IPS-18a (cell line): ENCODE measurements around the gene TXLNG.
"Not testable (repeated sequence)": the region's sequence is repeated elsewhere in the genome, so short reads cannot be mapped to it uniquely, and the experiment has no call there.

Source experiments
- H3K27ac ChIP-seq: one replicate; pipeline ENCODE4 v1.5.1; 2013; ENCODE audit warnings: low read length
- H3K27me3 ChIP-seq: one replicate; pipeline ENCODE4 v1.6.1; 2013; ENCODE audit warnings: mild to moderate bottlenecking, low read length; ENCODE audit not compliant: control insufficient read depth, insufficient read depth
- H3K36me3 ChIP-seq: one replicate; pipeline ENCODE4 v1.6.1; 2013; ENCODE audit warnings: low read depth, low read length; ENCODE audit not compliant: control insufficient read depth
- H3K4me1 ChIP-seq: one replicate; pipeline ENCODE4 v1.6.1; 2013; ENCODE audit warnings: low read depth, low read length; ENCODE audit not compliant: control insufficient read depth
- H3K4me3 ChIP-seq: one replicate; pipeline ENCODE4 v1.5.1; 2013; ENCODE audit warnings: low read length
- H3K9ac ChIP-seq: one replicate; pipeline ENCODE4 v1.6.1; 2013; ENCODE audit warnings: mild to moderate bottlenecking, low read length, moderate library complexity
- H3K9me3 ChIP-seq: one replicate; pipeline ENCODE4 v1.6.1; 2013; ENCODE audit warnings: low read depth, low read length; ENCODE audit not compliant: control insufficient read depth

The TXLNG gene

GRCh38 chrX:16786139-16786790, at the start of gene TXLNG:
TSS of gene TXLNG (plus strand) at chrX:16786466. CDS start at chrX:16786488, 22 bp downstream.
- peaks cover 13% of the 10 kb centered on the region for H3K36me3 ChIP-seq
- peak within 1 kb of the TSS; percentile 42 for H3K27ac ChIP-seq
- H3K27me3 ChIP-seq, result no peaks in the 10 kb centered on the region
- H3K9me3 ChIP-seq, result no peaks in the 10 kb centered on the region
- peak within 1 kb of the TSS; percentile 76 for H3K4me3 ChIP-seq
- peaks cover 8% of the 10 kb centered on the region for H3K4me1 ChIP-seq
- peak within 1 kb of the TSS; percentile 79 for H3K9ac ChIP-seq

- Histone ChIP-seq H3K36me3 (peaks cover 56% of the 10 kb centered on the region), H3K9me3 (no peaks in the 10 kb centered on the region), H3K9ac (no peak overlapping the region), H3K4me3 (no peak overlapping the region), H3K4me1 (no peaks in the 10 kb centered on the region), H3K27ac (no peak overlapping the region), H3K27me3 (no peaks in the 10 kb centered on the region)
These were observed 49.2 kb upstream of the TXLNG start for GRCh38 chrX:16737024-16737423.

GRCh38 chrX:16739574-16739973, 46.7 kb upstream of the TXLNG start:
- peaks cover 79% of the 10 kb centered on the region for H3K36me3 ChIP-seq
- no peaks in the 10 kb centered on the region for H3K9me3 ChIP-seq
- H3K4me3 ChIP-seq, result no peak overlapping the region
- H3K27me3 ChIP-seq, result no peaks in the 10 kb centered on the region
- H3K9ac ChIP-seq, result no peak overlapping the region
- no peaks in the 10 kb centered on the region for H3K4me1 ChIP-seq
- no peak overlapping the region for H3K27ac ChIP-seq

GRCh38 chrX:16743604-16744325, 42.5 kb upstream of the TXLNG start:
- Histone ChIP-seq H3K27ac (no peak overlapping the region), H3K4me3 (no peak overlapping the region), H3K36me3 (peaks cover 82% of the 10 kb centered on the region), H3K9ac (no peak overlapping the region), H3K27me3 (no peaks in the 10 kb centered on the region), H3K4me1 (no peaks in the 10 kb centered on the region), H3K9me3 (no peaks in the 10 kb centered on the region)

- H3K4me3 ChIP-seq, result no peak overlapping the region
- no peaks in the 10 kb centered on the region for H3K9me3 ChIP-seq
- no peaks in the 10 kb centered on the region for H3K4me1 ChIP-seq
- no peaks in the 10 kb centered on the region for H3K27me3 ChIP-seq
- H3K9ac ChIP-seq, result no peak overlapping the region
- peaks cover 82% of the 10 kb centered on the region for H3K36me3 ChIP-seq
- H3K27ac ChIP-seq, result no peak overlapping the region
These were observed 41.2 kb upstream of the TXLNG start for GRCh38 chrX:16745102-16745501.

- Histone ChIP-seq H3K27me3 (no peaks in the 10 kb centered on the region), H3K27ac (no peak overlapping the region)
These were observed 40.6 kb upstream of the TXLNG start for GRCh38 chrX:16745659-16746058.

GRCh38 chrX:16748425-16748824, 37.8 kb upstream of the TXLNG start:
- Histone ChIP-seq H3K36me3 (peaks cover 68% of the 10 kb centered on the region), H3K27me3 (no peaks in the 10 kb centered on the region), H3K4me1 (no peaks in the 10 kb centered on the region), H3K4me3 (no peak overlapping the region), H3K9ac (no peak overlapping the region), H3K9me3 (no peaks in the 10 kb centered on the region), H3K27ac (no peak overlapping the region)

More at GRCh38 chrX:16745659-16746058, 40.6 kb upstream of the TXLNG start:
- Histone ChIP-seq H3K9me3 (no peaks in the 10 kb centered on the region), H3K36me3 (peaks cover 84% of the 10 kb centered on the region), H3K9ac (no peak overlapping the region), H3K4me1 (no peaks in the 10 kb centered on the region), H3K4me3 (no peak overlapping the region)

- Histone ChIP-seq H3K9ac (no peak overlapping the region), H3K4me3 (no peak overlapping the region), H3K9me3 (no peaks in the 10 kb centered on the region), H3K4me1 (no peaks in the 10 kb centered on the region), H3K36me3 (peaks cover 61% of the 10 kb centered on the region), H3K27me3 (no peaks in the 10 kb centered on the region), H3K27ac (no peak overlapping the region)
These were observed 36.1 kb upstream of the TXLNG start for GRCh38 chrX:16750136-16750535.

GRCh38 chrX:16754019-16754418, 32.2 kb upstream of the TXLNG start:
- H3K9ac ChIP-seq, result no peak overlapping the region
- H3K36me3 ChIP-seq, result peaks cover 60% of the 10 kb centered on the region
- no peaks in the 10 kb centered on the region for H3K9me3 ChIP-seq
- no peaks in the 10 kb centered on the region for H3K27me3 ChIP-seq
- no peaks in the 10 kb centered on the region for H3K4me1 ChIP-seq
- no peak overlapping the region for H3K4me3 ChIP-seq
- no peak overlapping the region for H3K27ac ChIP-seq

GRCh38 chrX:16756724-16757123, 29.5 kb upstream of the TXLNG start:
- no peak overlapping the region for H3K4me3 ChIP-seq
- peaks cover 63% of the 10 kb centered on the region for H3K36me3 ChIP-seq
- H3K9me3 ChIP-seq, result no peaks in the 10 kb centered on the region
- H3K4me1 ChIP-seq, result no peaks in the 10 kb centered on the region
- no peak overlapping the region for H3K27ac ChIP-seq
- no peak overlapping the region for H3K9ac ChIP-seq
- H3K27me3 ChIP-seq, result no peaks in the 10 kb centered on the region

- peaks cover 34% of the 10 kb centered on the region for H3K36me3 ChIP-seq
These were observed 24.8 kb upstream of the TXLNG start for GRCh38 chrX:16761500-16761899.

GRCh38 chrX:16762579-16762978, 23.7 kb upstream of the TXLNG start:
- no peak overlapping the region for H3K27ac ChIP-seq
- no peaks in the 10 kb centered on the region for H3K27me3 ChIP-seq
- peaks cover 26% of the 10 kb centered on the region for H3K36me3 ChIP-seq
- H3K4me3 ChIP-seq, result no peak overlapping the region
- no peak overlapping the region for H3K9ac ChIP-seq
- no peaks in the 10 kb centered on the region for H3K9me3 ChIP-seq
- no peaks in the 10 kb centered on the region for H3K4me1 ChIP-seq

More at GRCh38 chrX:16761500-16761899, 24.8 kb upstream of the TXLNG start:
- not testable (repeated sequence) for H3K27me3 ChIP-seq, H3K9ac ChIP-seq, H3K27ac ChIP-seq, H3K4me1 ChIP-seq, H3K4me3 ChIP-seq, H3K9me3 ChIP-seq
